ENCODE results near the gene NPAS1. TPM values are rescaled to one million over a fixed set of nuclear protein-coding genes. Genes with fewer than 3 reads are reported as not detected.

The NPAS1 gene
- total and polyA plus RNA-seq, 2 experiments from 2014 or later = 5.6 to 9.8 TPM

DNA sequence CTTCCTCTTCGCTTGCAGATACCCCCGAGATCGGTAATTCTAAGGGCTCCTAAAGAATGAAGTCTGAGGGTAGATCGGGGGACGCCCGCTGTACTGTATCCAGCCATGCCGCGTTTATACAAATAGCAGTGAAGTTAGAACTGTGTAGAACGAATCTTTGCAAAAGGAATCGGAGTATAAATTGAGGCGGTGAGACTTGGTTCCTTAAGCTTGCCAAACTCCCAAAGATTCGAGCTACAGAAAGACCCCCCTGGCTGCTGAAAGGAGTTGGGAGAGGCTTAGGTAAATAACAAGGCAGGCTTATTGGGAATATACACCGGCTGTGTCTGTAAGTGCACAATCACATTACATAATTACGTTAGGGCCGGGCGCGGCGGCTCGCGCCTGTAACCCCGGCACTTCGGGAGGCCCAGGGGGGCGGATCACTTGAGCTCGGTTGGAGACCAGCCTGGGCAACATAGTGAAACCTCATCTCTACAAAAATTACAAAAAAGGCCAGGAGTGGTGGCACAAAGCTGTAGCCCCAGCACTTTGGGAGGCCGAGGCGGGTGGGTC is 16.5 kb downstream of the NPAS1 start:
- no peaks in the 10 kb centered on the region for H3K9me3 Mint-ChIP-seq
- Histone ChIP-seq H3K27ac (ENCODE audit: low read depth) (no peak overlapping the region), H3K4me3 (peak overlapping the region; percentile 53), H3K27me3 (ENCODE audit: insufficient read depth) (no peaks in the 10 kb centered on the region; the same call in 1 of the 2 replicates), H3K4me1 (ENCODE audit: insufficient read depth) (peaks cover 12% of the 10 kb centered on the region), H3K36me3 (ENCODE audit: insufficient read depth) (no peaks in the 10 kb centered on the region), H3K4me2 (peak overlapping the region; percentile 80), H3K9me2 (ENCODE audit: insufficient read depth) (no peaks in the 10 kb centered on the region), H3F3A (replicated peaks; ENCODE audit: low read depth) (0 out of 2 replicates have a peak, but pooled peaks cover 8% of the 10 kb centered on the region), H3K79me2 (replicated peaks; ENCODE audit: insufficient read depth) (no peaks in the 10 kb centered on the region), H2AFZ (peak overlapping the region; percentile 85), H4K20me1 (replicated peaks; ENCODE audit: insufficient read depth) (no peaks in the 10 kb centered on the region; the same call in 1 of the 2 replicates)
- TF ChIP-seq, protein P1, sequence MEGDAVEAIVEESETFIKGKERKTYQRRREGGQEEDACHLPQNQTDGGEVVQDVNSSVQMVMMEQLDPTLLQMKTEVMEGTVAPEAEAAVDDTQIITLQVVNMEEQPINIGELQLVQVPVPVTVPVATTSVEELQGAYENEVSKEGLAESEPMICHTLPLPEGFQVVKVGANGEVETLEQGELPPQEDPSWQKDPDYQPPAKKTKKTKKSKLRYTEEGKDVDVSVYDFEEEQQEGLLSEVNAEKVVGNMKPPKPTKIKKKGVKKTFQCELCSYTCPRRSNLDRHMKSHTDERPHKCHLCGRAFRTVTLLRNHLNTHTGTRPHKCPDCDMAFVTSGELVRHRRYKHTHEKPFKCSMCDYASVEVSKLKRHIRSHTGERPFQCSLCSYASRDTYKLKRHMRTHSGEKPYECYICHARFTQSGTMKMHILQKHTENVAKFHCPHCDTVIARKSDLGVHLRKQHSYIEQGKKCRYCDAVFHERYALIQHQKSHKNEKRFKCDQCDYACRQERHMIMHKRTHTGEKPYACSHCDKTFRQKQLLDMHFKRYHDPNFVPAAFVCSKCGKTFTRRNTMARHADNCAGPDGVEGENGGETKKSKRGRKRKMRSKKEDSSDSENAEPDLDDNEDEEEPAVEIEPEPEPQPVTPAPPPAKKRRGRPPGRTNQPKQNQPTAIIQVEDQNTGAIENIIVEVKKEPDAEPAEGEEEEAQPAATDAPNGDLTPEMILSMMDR (conservative IDR thresholded peaks at IDR 0.05; ENCODE audit: low read depth in 2 of 2) = 0 out of 4 replicates have a peak, but pooled peaks of 1 of the 2 experiments have one; percentile 4
- no peak for TF ChIP-seq CREB1 (CRISPR knock-in tag; IDR thresholded peaks at IDR 0.05; ENCODE audit: low read depth)
- TF ChIP-seq, protein P2, sequence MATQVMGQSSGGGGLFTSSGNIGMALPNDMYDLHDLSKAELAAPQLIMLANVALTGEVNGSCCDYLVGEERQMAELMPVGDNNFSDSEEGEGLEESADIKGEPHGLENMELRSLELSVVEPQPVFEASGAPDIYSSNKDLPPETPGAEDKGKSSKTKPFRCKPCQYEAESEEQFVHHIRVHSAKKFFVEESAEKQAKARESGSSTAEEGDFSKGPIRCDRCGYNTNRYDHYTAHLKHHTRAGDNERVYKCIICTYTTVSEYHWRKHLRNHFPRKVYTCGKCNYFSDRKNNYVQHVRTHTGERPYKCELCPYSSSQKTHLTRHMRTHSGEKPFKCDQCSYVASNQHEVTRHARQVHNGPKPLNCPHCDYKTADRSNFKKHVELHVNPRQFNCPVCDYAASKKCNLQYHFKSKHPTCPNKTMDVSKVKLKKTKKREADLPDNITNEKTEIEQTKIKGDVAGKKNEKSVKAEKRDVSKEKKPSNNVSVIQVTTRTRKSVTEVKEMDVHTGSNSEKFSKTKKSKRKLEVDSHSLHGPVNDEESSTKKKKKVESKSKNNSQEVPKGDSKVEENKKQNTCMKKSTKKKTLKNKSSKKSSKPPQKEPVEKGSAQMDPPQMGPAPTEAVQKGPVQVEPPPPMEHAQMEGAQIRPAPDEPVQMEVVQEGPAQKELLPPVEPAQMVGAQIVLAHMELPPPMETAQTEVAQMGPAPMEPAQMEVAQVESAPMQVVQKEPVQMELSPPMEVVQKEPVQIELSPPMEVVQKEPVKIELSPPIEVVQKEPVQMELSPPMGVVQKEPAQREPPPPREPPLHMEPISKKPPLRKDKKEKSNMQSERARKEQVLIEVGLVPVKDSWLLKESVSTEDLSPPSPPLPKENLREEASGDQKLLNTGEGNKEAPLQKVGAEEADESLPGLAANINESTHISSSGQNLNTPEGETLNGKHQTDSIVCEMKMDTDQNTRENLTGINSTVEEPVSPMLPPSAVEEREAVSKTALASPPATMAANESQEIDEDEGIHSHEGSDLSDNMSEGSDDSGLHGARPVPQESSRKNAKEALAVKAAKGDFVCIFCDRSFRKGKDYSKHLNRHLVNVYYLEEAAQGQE (IDR thresholded peaks at IDR 0.05; ENCODE audit: unreplicated experiment) = no peak
- ATAC-seq = no peak
- H3K27me3 Mint-ChIP-seq (ENCODE audit: insufficient read depth, low read depth, poor library complexity) = peaks cover 41% of the 10 kb centered on the region
- DNase-seq (ENCODE audit: low spot score) = no peak
- H3K4me3 Mint-ChIP-seq = peak overlapping the region; percentile 86
- H3K27ac Mint-ChIP-seq = 0 out of 2 replicates have a peak overlapping the region, but pooled peaks have one; percentile 51
- no peaks in the 10 kb centered on the region for H3K36me3 Mint-ChIP-seq (ENCODE audit: low read depth)
- peaks cover 19% of the 10 kb centered on the region for H3K4me1 Mint-ChIP-seq

DNA sequence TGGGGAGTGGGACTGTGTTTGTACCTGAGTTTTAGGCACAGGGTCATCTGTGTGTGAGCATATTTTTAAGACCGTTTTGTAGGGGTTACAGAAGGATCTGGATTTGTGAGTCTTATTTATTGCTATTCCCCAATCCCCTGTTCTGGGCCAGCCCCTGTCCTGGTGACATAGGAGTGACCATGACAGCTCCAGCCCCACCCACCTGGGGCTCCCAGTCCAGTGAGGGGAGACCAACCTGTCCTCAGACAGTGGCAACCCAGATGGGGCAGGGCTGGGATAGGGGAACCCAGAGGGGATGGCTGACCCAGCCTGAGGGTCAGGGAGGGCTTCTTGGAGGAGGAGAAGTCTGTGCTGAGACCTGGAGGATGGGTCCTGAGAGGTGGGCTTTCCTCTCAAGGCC is 18.1 kb downstream of the NPAS1 start:
- DNase-seq (ENCODE audit: low spot score) = no peak
- H3K4me1 ChIP-seq (ENCODE audit: insufficient read depth) = peaks cover 6% of the 10 kb centered on the region
- no peak overlapping the region; the same call in 2 of the 3 replicates for H3K4me3 Mint-ChIP-seq
- TF ChIP-seq ZNF114 (CRISPR knock-in tag; IDR thresholded peaks at IDR 0.05) (no peak), NANOG (IDR thresholded peaks at IDR 0.05; ENCODE audit: borderline replicate concordance) (no peak), CREB1 (CRISPR knock-in tag; IDR thresholded peaks at IDR 0.05; ENCODE audit: low read depth) (no peak), POLR2AphosphoS5 (IDR thresholded peaks at IDR 0.05; ENCODE audit: low read depth) (no peak)
- TF ChIP-seq, protein P3, sequence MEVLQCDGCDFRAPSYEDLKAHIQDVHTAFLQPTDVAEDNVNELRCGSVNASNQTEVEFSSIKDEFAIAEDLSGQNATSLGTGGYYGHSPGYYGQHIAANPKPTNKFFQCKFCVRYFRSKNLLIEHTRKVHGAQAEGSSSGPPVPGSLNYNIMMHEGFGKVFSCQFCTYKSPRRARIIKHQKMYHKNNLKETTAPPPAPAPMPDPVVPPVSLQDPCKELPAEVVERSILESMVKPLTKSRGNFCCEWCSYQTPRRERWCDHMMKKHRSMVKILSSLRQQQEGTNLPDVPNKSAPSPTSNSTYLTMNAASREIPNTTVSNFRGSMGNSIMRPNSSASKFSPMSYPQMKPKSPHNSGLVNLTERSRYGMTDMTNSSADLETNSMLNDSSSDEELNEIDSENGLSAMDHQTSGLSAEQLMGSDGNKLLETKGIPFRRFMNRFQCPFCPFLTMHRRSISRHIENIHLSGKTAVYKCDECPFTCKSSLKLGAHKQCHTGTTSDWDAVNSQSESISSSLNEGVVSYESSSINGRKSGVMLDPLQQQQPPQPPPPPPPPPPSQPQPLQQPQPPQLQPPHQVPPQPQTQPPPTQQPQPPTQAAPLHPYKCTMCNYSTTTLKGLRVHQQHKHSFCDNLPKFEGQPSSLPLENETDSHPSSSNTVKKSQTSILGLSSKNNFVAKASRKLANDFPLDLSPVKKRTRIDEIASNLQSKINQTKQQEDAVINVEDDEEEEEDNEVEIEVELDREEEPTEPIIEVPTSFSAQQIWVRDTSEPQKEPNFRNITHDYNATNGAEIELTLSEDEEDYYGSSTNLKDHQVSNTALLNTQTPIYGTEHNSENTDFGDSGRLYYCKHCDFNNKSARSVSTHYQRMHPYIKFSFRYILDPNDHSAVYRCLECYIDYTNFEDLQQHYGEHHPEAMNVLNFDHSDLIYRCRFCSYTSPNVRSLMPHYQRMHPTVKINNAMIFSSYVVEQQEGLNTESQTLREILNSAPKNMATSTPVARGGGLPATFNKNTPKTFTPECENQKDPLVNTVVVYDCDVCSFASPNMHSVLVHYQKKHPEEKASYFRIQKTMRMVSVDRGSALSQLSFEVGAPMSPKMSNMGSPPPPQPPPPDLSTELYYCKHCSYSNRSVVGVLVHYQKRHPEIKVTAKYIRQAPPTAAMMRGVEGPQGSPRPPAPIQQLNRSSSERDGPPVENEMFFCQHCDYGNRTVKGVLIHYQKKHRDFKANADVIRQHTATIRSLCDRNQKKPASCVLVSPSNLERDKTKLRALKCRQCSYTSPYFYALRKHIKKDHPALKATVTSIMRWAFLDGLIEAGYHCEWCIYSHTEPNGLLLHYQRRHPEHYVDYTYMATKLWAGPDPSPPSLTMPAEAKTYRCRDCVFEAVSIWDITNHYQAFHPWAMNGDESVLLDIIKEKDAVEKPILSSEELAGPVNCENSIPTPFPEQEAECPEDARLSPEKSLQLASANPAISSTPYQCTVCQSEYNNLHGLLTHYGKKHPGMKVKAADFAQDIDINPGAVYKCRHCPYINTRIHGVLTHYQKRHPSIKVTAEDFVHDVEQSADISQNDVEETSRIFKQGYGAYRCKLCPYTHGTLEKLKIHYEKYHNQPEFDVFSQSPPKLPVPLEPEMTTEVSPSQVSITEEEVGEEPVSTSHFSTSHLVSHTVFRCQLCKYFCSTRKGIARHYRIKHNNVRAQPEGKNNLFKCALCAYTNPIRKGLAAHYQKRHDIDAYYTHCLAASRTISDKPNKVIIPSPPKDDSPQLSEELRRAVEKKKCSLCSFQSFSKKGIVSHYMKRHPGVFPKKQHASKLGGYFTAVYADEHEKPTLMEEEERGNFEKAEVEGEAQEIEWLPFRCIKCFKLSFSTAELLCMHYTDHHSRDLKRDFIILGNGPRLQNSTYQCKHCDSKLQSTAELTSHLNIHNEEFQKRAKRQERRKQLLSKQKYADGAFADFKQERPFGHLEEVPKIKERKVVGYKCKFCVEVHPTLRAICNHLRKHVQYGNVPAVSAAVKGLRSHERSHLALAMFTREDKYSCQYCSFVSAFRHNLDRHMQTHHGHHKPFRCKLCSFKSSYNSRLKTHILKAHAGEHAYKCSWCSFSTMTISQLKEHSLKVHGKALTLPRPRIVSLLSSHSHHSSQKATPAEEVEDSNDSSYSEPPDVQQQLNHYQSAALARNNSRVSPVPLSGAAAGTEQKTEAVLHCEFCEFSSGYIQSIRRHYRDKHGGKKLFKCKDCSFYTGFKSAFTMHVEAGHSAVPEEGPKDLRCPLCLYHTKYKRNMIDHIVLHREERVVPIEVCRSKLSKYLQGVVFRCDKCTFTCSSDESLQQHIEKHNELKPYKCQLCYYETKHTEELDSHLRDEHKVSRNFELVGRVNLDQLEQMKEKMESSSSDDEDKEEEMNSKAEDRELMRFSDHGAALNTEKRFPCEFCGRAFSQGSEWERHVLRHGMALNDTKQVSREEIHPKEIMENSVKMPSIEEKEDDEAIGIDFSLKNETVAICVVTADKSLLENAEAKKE (CRISPR knock-in tag; IDR thresholded peaks at IDR 0.05) = no peak
- TF ChIP-seq, protein P4, sequence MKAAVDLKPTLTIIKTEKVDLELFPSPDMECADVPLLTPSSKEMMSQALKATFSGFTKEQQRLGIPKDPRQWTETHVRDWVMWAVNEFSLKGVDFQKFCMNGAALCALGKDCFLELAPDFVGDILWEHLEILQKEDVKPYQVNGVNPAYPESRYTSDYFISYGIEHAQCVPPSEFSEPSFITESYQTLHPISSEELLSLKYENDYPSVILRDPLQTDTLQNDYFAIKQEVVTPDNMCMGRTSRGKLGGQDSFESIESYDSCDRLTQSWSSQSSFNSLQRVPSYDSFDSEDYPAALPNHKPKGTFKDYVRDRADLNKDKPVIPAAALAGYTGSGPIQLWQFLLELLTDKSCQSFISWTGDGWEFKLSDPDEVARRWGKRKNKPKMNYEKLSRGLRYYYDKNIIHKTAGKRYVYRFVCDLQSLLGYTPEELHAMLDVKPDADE (IDR thresholded peaks at IDR 0.05) = no peak

More for the DNA sequence above, 18.1 kb downstream of the NPAS1 start:
- no peak overlapping the region for H3K4me3 ChIP-seq
- H4K20me1 ChIP-seq (replicated peaks; ENCODE audit: insufficient read depth) = no peaks in the 10 kb centered on the region; the same call in 1 of the 2 replicates
- Mint-ChIP-seq H3K27me3 (ENCODE audit: insufficient read depth, low read depth, poor library complexity) (peaks cover 36% of the 10 kb centered on the region), H3K27ac (no peak overlapping the region), H3K9me3 (no peaks in the 10 kb centered on the region), H3K36me3 (ENCODE audit: low read depth) (no peaks in the 10 kb centered on the region), H3K4me1 (peaks cover 13% of the 10 kb centered on the region)
- H3K36me3 ChIP-seq (ENCODE audit: insufficient read depth) = no peaks in the 10 kb centered on the region
- H3K27ac ChIP-seq (ENCODE audit: low read depth) = no peak overlapping the region
- H3K79me2 ChIP-seq (replicated peaks; ENCODE audit: insufficient read depth) = no peaks in the 10 kb centered on the region
- no peaks in the 10 kb centered on the region for H3K27me3 ChIP-seq (ENCODE audit: insufficient read depth)
- ATAC-seq = no peak
- 0 out of 2 replicates have a peak, but pooled peaks cover 3% of the 10 kb centered on the region for H3F3A ChIP-seq (replicated peaks; ENCODE audit: low read depth)
- H2AFZ ChIP-seq = no peak overlapping the region
- H3K4me2 ChIP-seq = no peak overlapping the region
- H3K9me2 ChIP-seq (ENCODE audit: insufficient read depth) = no peaks in the 10 kb centered on the region

All from GM23338 (cell line).